Endometrial microvascular endothelial cells (primary cell): Measurements from ENCODE around the gene AHRR. TPM values are rescaled to one million over a fixed set of nuclear protein-coding genes. Genes with fewer than 3 reads are reported as not detected.
"Not testable (repeated sequence)": the region's sequence is repeated elsewhere in the genome, so short reads cannot be mapped to it uniquely, and the experiment has no call there.

ENCODE experiments used
- in situ Hi-C: cut with HindIII; loops from 2 replicates; pipeline ENCODE4 v1.10.0; 2017; ENCODE audit warnings: low sequenced_read_pairs, low pct_unique_long_range_greater_than_20kb; ENCODE audit errors: inconsistent ontology term
- total RNA-seq: library from RNA; depleted of rRNA; stranded (reverse); fragments of >200 nt; gene quantifications from one replicate; pipeline ENCODE4 v1.2.3, GENCODE V29; 2015; ENCODE audit errors: inconsistent ontology term

Gene AHRR
- total RNA-seq, 1 donor from 2014 or later: 9.8 TPM

- in situ Hi-C loops: no loop called here
Measured at GRCh38 chr5:386432-387341, 65.2 kb downstream of the AHRR start.

GRCh38 chr5:387491-388265, 66.2 kb downstream of the AHRR start:
- in situ Hi-C loops: no loop called here

GRCh38 chr5:388266-389196, 67.0 kb downstream of the AHRR start:
- in situ Hi-C loops: no loop called here

GRCh38 chr5:389197-389821, 67.8 kb downstream of the AHRR start:
- in situ Hi-C loops: no loop called here

GRCh38 chr5:389891-390622, 68.5 kb downstream of the AHRR start:
- in situ Hi-C loops: no loop called here

- in situ Hi-C loops: no loop called here
Measured at GRCh38 chr5:390623-391491, 69.3 kb downstream of the AHRR start.

- in situ Hi-C loops: no loop called here
Measured at GRCh38 chr5:392431-392988, 71.0 kb downstream of the AHRR start.

- in situ Hi-C loops: no loop called here
Measured at GRCh38 chr5:393846-394275, 72.3 kb downstream of the AHRR start.

- in situ Hi-C loops: no loop called here
Measured at GRCh38 chr5:394671-395155, 73.2 kb downstream of the AHRR start.

GRCh38 chr5:395156-395920, 73.8 kb downstream of the AHRR start:
- in situ Hi-C loops: no loop called here

- in situ Hi-C loops: no loop called here
Measured at GRCh38 chr5:395921-396530, 74.5 kb downstream of the AHRR start.

- in situ Hi-C loops: no loop called here
Measured at GRCh38 chr5:396531-396961, 75.0 kb downstream of the AHRR start.

GRCh38 chr5:398141-398474, 76.6 kb downstream of the AHRR start:
- in situ Hi-C loops: not testable (repeated sequence)

GRCh38 chr5:398475-399295, 77.2 kb downstream of the AHRR start:
- in situ Hi-C loops: no loop called here
